Measurements from ENCODE around the gene GALNT14.

GRCh38 chr2:31051258-31052140 is 86.7 kb downstream of the GALNT14 start:
- no peak for TF ChIP-seq CTCF (IDR thresholded peaks at IDR 0.05; ENCODE audit: low read length)
- TF ChIP-seq EZH2 (optimal IDR thresholded peaks at IDR 0.05; ENCODE audit: low read depth, low read length) = no peak
- no peak for TF ChIP-seq EZH2phosphoT487 (IDR thresholded peaks at IDR 0.05; ENCODE audit: low read length)
